K562 (cell line): ENCODE measurements around the gene RIOK3. TPM values are rescaled to one million over a fixed set of nuclear protein-coding genes. Genes with fewer than 3 reads are reported as not detected.

Source experiments
- ATAC-seq: fragments of 200-7000 bp; cut with Tn5 transposase; 3 replicates; pipeline ENCODE4 v1.9.1; 2020; ENCODE audit warnings: moderate library complexity
- BruUV-seq: library from RNA; stranded (reverse); fragments of 400-500 nt; replicated peaks from 2 replicates; lab custom pipeline; 2021; lab: Mats Ljungman, UMichigan
- CTCF ChIA-PET: fragments of 300-600 bp; formaldehyde crosslinking; extraction: SDS; loops from one replicate; lab custom pipeline; 2021; ENCODE audit warnings: low intra/inter-chr PET ratio; lab: Yijun Ruan, JAX
- POLR2A ChIA-PET: fragments of 300-600, 350-650 bp; sonication (Branson Sonifier 250); formaldehyde crosslinking; extraction: SDS; loops from one replicate; lab custom pipeline; 2021; ENCODE audit warnings: antibody characterized with exemption, inconsistent platforms; lab: Yijun Ruan, JAX
- DNase-seq, 4 experiments: peaks; one replicate each; pipeline versions ENCODE4 v3.0.0 to v3.0.0-alpha.2; 2011 to 2018; ENCODE audit warnings: low spot score in 3 of 4, mixed read lengths in 3 of 4; ENCODE audit errors: extremely low read depth in 1 of 4
- FAIRE-seq: peaks from 2 replicates; lab custom pipeline; 2011; peaks lifted over from hg19 to GRCh38; lab: Jason Lieb, UNC
- H2AFZ ChIP-seq: 2 replicates; pipeline ENCODE4 v1.6.0; 2011; ENCODE audit warnings: low read depth, low read length, control low read depth, inconsistent platforms
- H3K27ac ChIP-seq: fragments of 200-600 bp; 3 replicates; pipeline ENCODE4 v1.8.0; 2011; ENCODE audit warnings: low read depth, mild to moderate bottlenecking, control low read depth, inconsistent platforms, low read length, moderate library complexity, mixed read lengths; ENCODE audit errors: extremely low read depth
- H3K27me3 ChIP-seq, 2 experiments: fragments of 300-600 bp in 1 of 2; 2 replicates in 1 of 2; 3 replicates in 1 of 2; pipeline versions ENCODE4 v1.6.0 to v1.8.0; 2011; ENCODE audit warnings: inconsistent platforms in 2 of 2, low read length in 2 of 2, mild to moderate bottlenecking in 1 of 2, mixed read lengths in 1 of 2, moderate library complexity in 1 of 2; ENCODE audit not compliant: control insufficient read depth in 2 of 2, insufficient read depth in 2 of 2
- H3K36me3 ChIP-seq: fragments of 300-600 bp; 3 replicates; pipeline ENCODE4 v1.8.0; 2011; ENCODE audit warnings: mild to moderate bottlenecking, low read length, inconsistent platforms; ENCODE audit not compliant: control insufficient read depth, insufficient read depth
- H3K4me1 ChIP-seq, 2 experiments: fragments of 200-600 bp in 1 of 2; replicated peaks in 1 of 2; 2 replicates in 1 of 2; 3 replicates in 1 of 2; pipeline versions ENCODE4 v1.5.1 to v1.8.0; 2011; ENCODE audit warnings: inconsistent platforms in 2 of 2, low read length in 2 of 2, mild to moderate bottlenecking in 1 of 2, mixed read lengths in 1 of 2, moderate library complexity in 1 of 2; ENCODE audit not compliant: control insufficient read depth in 2 of 2, insufficient read depth in 2 of 2
- H3K4me2 ChIP-seq: 2 replicates; pipeline ENCODE4 v1.6.1; 2011; ENCODE audit warnings: low read length, control low read depth, inconsistent platforms, mixed read lengths; ENCODE audit not compliant: insufficient read depth
- H3K4me3 ChIP-seq: fragments of 200-600 bp; sonication (generic), shearing (Covaris generic); 2 replicates; pipeline ENCODE4 v1.5.1; 2016; ENCODE audit warnings: control low read depth, inconsistent platforms
- H3K79me2 ChIP-seq: fragments of 200-600 bp; 3 replicates; pipeline ENCODE4 v1.8.0; 2011; ENCODE audit warnings: low read length, inconsistent platforms; ENCODE audit not compliant: control insufficient read depth, insufficient read depth
- H3K9ac ChIP-seq, 2 experiments: 2 replicates each; pipeline versions ENCODE4 v1.6.0 to v1.6.1; 2011; ENCODE audit warnings: low read depth in 2 of 2, low read length in 2 of 2, control low read depth in 1 of 2, inconsistent platforms in 1 of 2, mild to moderate bottlenecking in 1 of 2, mixed read lengths in 1 of 2; ENCODE audit not compliant: insufficient read depth in 1 of 2
- H3K9me1 ChIP-seq: one replicate; pipeline ENCODE4 v1.6.0; 2011; ENCODE audit warnings: inconsistent platforms, mild to moderate bottlenecking, low read length, moderate library complexity; ENCODE audit not compliant: control insufficient read depth, insufficient read depth
- H3K9me3 ChIP-seq: replicated peaks from 2 replicates; pipeline ENCODE4 v1.5.1; 2011; ENCODE audit warnings: low read depth, low read length, inconsistent platforms; ENCODE audit not compliant: control insufficient read depth, insufficient read depth
- H4K20me1 ChIP-seq: replicated peaks from 2 replicates; pipeline ENCODE4 v1.6.1; 2011; ENCODE audit warnings: low read length, inconsistent platforms, mixed read lengths; ENCODE audit not compliant: control insufficient read depth, insufficient read depth
- CEBPB ChIP-seq: fragments of 450-650 bp; IDR thresholded peaks from 2 replicates; pipeline ENCODE4 v1.6.1; 2016; ENCODE audit warnings: missing genetic modification characterization, missing compliant biosample characterization
- CEBPG ChIP-seq, 3 experiments: fragments of 200-800 bp in 1 of 3; sonication (Bioruptor generic) in 1 of 3; sonication (generic) in 1 of 3; formaldehyde crosslinking in 1 of 3; IDR thresholded peaks in 2 of 3; conservative IDR thresholded peaks in 1 of 3; 2 replicates each; pipeline versions ENCODE4 v1.6.1 to v1.8.0; 2016 to 2022; ENCODE audit warnings: missing compliant biosample characterization in 2 of 3, missing genetic modification characterization in 2 of 3, mild to moderate bottlenecking in 1 of 3, missing genetic modification reagents in 1 of 3
- ESRRB ChIP-seq: fragments of 250-450 bp; sonication (Bioruptor Pico); IDR thresholded peaks from 2 replicates; pipeline ENCODE4 v1.5.0; 2020; ENCODE audit warnings: mild to moderate bottlenecking, moderate library complexity, borderline replicate concordance
- KLF1 ChIP-seq: fragments of 450-650 bp; IDR thresholded peaks from 2 replicates; pipeline ENCODE4 v1.6.1; 2016; ENCODE audit warnings: missing genetic modification characterization, missing compliant biosample characterization
- MYBL2 ChIP-seq, 2 experiments: fragments of 450-650 bp in 1 of 2; sonication (generic) in 1 of 2; formaldehyde crosslinking in 1 of 2; IDR thresholded peaks; 2 replicates each; pipeline versions ENCODE4 v1.6.1 to v1.8.1; 2017 to 2022; ENCODE audit warnings: borderline replicate concordance in 1 of 2, inconsistent platforms in 1 of 2, low read depth in 1 of 2, mild to moderate bottlenecking in 1 of 2, missing genetic modification reagents in 1 of 2, moderate library complexity in 1 of 2
- PHF21A ChIP-seq: fragments of 450-650 bp; IDR thresholded peaks from 2 replicates; pipeline ENCODE4 v1.6.1; 2017; ENCODE audit warnings: low read depth, borderline replicate concordance
- SMARCA4 ChIP-seq: fragments of 450-650 bp; IDR thresholded peaks from 2 replicates; pipeline ENCODE4 v1.6.1; 2016
- ZNF512 ChIP-seq: IDR thresholded peaks from 2 replicates; pipeline ENCODE4 v1.6.1; 2016; ENCODE audit warnings: missing genetic modification characterization, missing compliant biosample characterization
- WGBS: fragments of 100-300 bp; shearing (Covaris generic); methylation state at CpG from one replicate; pipeline ENCODE4 v1.1.6; 2016; ENCODE audit warnings: low coverage, mixed read lengths; ENCODE audit not compliant: insufficient coverage; ENCODE audit errors: missing lambda C conversion rate; 5-methylcytosine and 5-hydroxymethylcytosine counted together
- in situ Hi-C: fragments of 300-500 bp; cut with MboI; formaldehyde crosslinking; loops from 4 replicates; pipeline ENCODE4 v1.15.0; 2018; ENCODE audit warnings: inconsistent platforms, mixed read lengths
- intact Hi-C: fragments of 100-400 bp; cut with micrococcal nuclease; formaldehyde crosslinking; loops from 2 replicates; pipeline ENCODE4 v1.14.2; 2022
- polyA plus RNA-seq, 8 experiments: library from polyadenylated mRNA; depleted of rRNA in 4 of 8; stranded (reverse) in 5 of 8; unstranded in 3 of 8; fragments of >200 nt; fragmentation: Nextera tagmentation in 2 of 8; fragmentation: Illumina TruSeq in 1 of 8; extraction: Ambion mirVana in 2 of 8; extraction: Trizol in 1 of 8; gene quantifications; 2 replicates each; pipeline versions ENCODE4 v1.2.1 to v1.2.3, GENCODE V29; 2011 to 2014; ENCODE audit warnings: inconsistent platforms in 1 of 8, missing spikeins in 1 of 8
- total RNA-seq, 7 experiments: library from RNA; depleted of rRNA in 6 of 7; stranded (reverse); fragments of >200 nt in 6 of 7; fragmentation: Illumina TruSeq in 2 of 7; extraction: Trizol in 2 of 7; gene quantifications; 2 replicates each; pipeline versions ENCODE4 v1.2.1 to v1.2.3, GENCODE V29; 2011 to 2021; ENCODE audit warnings: low replicate concordance in 1 of 7

RIOK3 gene
- total and polyA plus RNA-seq, 9 of the 15 experiments (the other 6 are each of a cell fraction or from before 2014, with no cell fraction given): 21.4 to 89.5 (median 62.9) TPM

GRCh38 chr18:23501626-23502025 is 48.5 kb downstream of the RIOK3 start:
- no peak overlapping the region for H3K4me2 ChIP-seq
- WGBS: 72% methylated on average over 6 of the region's 6 CpGs

GRCh38 chr18:23502516-23503037 is 49.5 kb downstream of the RIOK3 start:
- POLR2A ChIA-PET: interaction anchor here (0.6 to 2.5 kb wide), 4 partner anchors 14 to 540 kb away, joined by 3 to 9 read pairs (median 3); no protein-coding TSS in a partner anchor
- in situ Hi-C loops: loop anchor here (10.0 kb wide), 1 partner anchor 212 kb away; no protein-coding TSS in a partner anchor
- Histone ChIP-seq H3K36me3 (peaks cover 20% of the 10 kb centered on the region; the same call in 2 of the 3 replicates), H3K9ac (peak overlapping the region; percentile 84 to 100), H3K79me2 (peaks cover 18% of the 10 kb centered on the region), H3K9me1 (peaks cover 3% of the 10 kb centered on the region), H2AFZ (peak overlapping the region; percentile 99), H3K9me3 (no peaks in the 10 kb centered on the region), H3K4me1 (peaks cover 20 to 21% of the 10 kb centered on the region in 2 experiments; a peak in 4 of 5 replicates), H3K27ac (peak overlapping the region; percentile 87), H3K4me3 (peak overlapping the region; percentile 84), H3K4me2 (peak overlapping the region; percentile 88), H3K27me3 (no peaks in the 10 kb centered on the region), H4K20me1 (0 out of 2 replicates have a peak, but pooled peaks cover 3% of the 10 kb centered on the region)
- DNase-seq (peak in 1 of 4 experiments; percentile 30), FAIRE-seq (no peak), ATAC-seq (no peak)
- TSS peak; percentile 91 for BruUV-seq
- intact Hi-C loops: loop anchor here (1.0 to 10.0 kb wide), 6 partner anchors 208 to 705 kb away; partner anchors contain the start of gene CABLES1
- WGBS: 5% methylated on average over 6 of the region's 6 CpGs
- CTCF ChIA-PET: no interaction called here
- TF ChIP-seq ESRRB (CRISPR knock-in tag) (0 out of 2 replicates have a peak, but pooled peaks have one; percentile 30), SMARCA4 (0 out of 2 replicates have a peak, but pooled peaks have one; percentile 32), ZNF512 (tag) (no peak), PHF21A (0 out of 2 replicates have a peak, but pooled peaks have one; percentile 3)

More at GRCh38 chr18:23501626-23502025, 48.5 kb downstream of the RIOK3 start:
- Histone ChIP-seq H4K20me1 (0 out of 2 replicates have a peak, but pooled peaks cover 3% of the 10 kb centered on the region), H3K36me3 (peaks cover 11% of the 10 kb centered on the region; the same call in 2 of the 3 replicates), H3K27me3 (no peaks in the 10 kb centered on the region), H3K9me1 (peaks cover 3% of the 10 kb centered on the region), H2AFZ (no peak overlapping the region), H3K79me2 (peaks cover 18% of the 10 kb centered on the region), H3K9me3 (no peaks in the 10 kb centered on the region), H3K27ac (no peak overlapping the region), H3K4me3 (no peak overlapping the region), H3K9ac (no peak overlapping the region), H3K4me1 (peaks cover 20 to 21% of the 10 kb centered on the region in 2 experiments; a peak in 4 of 5 replicates)
- ChIA-PET CTCF (no interaction called here), POLR2A (interaction anchor here (1.5 to 2.5 kb wide), 4 partner anchors 13 to 87 kb away, joined by 3 to 9 read pairs (median 3); no protein-coding TSS in a partner anchor)
- FAIRE-seq (no peak), DNase-seq (no peak), ATAC-seq (no peak)
- no TSS peak for BruUV-seq
- peak; percentile 80 for TF ChIP-seq CEBPB (tag)
- TF ChIP-seq KLF1 (tag): no peak
- no peak for TF ChIP-seq CEBPG (CRISPR knock-in tag; IDR thresholded peaks at IDR 0.05)
- 0 out of 4 replicates have a peak, but pooled peaks of 1 of the 2 experiments have one; percentile 29 for TF ChIP-seq CEBPG (tag; conservative IDR thresholded peaks at IDR 0.05 in 1 of 2, IDR thresholded peaks at IDR 0.05 in 1 of 2)
- no peak for TF ChIP-seq MYBL2 (IDR thresholded peaks at IDR 0.05; ENCODE audit: low read depth)
- no peak for TF ChIP-seq MYBL2 (CRISPR knock-in tag; IDR thresholded peaks at IDR 0.05; ENCODE audit: borderline replicate concordance)
- in situ Hi-C loops: loop anchor here (10.0 kb wide), 1 partner anchor 213 kb away; no protein-coding TSS in a partner anchor
- intact Hi-C loops: loop anchor here (5.0 to 10.0 kb wide), 5 partner anchors 267 to 704 kb away; partner anchors contain the start of gene CABLES1
